GM10266 (cell line): Measurements from ENCODE around the gene NCAPD3.

Experiments used
- DNase-seq: peaks from one replicate; pipeline ENCODE4 v3.0.0; 2012; ENCODE audit errors: extremely low spot score
- CTCF ChIP-seq: IDR thresholded peaks from 2 replicates; pipeline ENCODE4 v1.5.1; 2012; ENCODE audit warnings: mild to moderate bottlenecking, low read depth; ENCODE audit not compliant: control insufficient read depth, insufficient read depth; ENCODE audit errors: missing control alignments

The NCAPD3 gene

GRCh38 chr11:134150195-134150903 lies 73.4 kb downstream of the NCAPD3 start:
- TF ChIP-seq CTCF, result no peak
- no peak for DNase-seq

GRCh38 chr11:134149371-134149770 lies 74.4 kb downstream of the NCAPD3 start:
- TF ChIP-seq CTCF, result no peak
- DNase-seq, result no peak

- no peak for DNase-seq
Measured at GRCh38 chr11:134146598-134146997, 77.2 kb downstream of the NCAPD3 start.

GRCh38 chr11:134145715-134146114 lies 78.1 kb downstream of the NCAPD3 start:
- TF ChIP-seq CTCF, result no peak
- DNase-seq, result no peak

More at GRCh38 chr11:134146598-134146997, 77.2 kb downstream of the NCAPD3 start:
- no peak for TF ChIP-seq CTCF

GRCh38 chr11:134144744-134145143 lies 79.0 kb downstream of the NCAPD3 start:
- DNase-seq, result no peak
- TF ChIP-seq CTCF, result no peak

GRCh38 chr11:134143801-134144200 lies 80.0 kb downstream of the NCAPD3 start:
- DNase-seq, result no peak
- TF ChIP-seq CTCF, result no peak

- DNase-seq, result no peak
- no peak for TF ChIP-seq CTCF
Measured at GRCh38 chr11:134142536-134142935, 81.2 kb downstream of the NCAPD3 start.
